ENCODE data around the gene MS4A4E. TPM values are rescaled to one million over a fixed set of nuclear protein-coding genes. Genes with fewer than 3 reads are reported as not detected.

Gene MS4A4E
- 10 to 100 TPM in 1 of 4 donors, 1 to 10 TPM in 3; 4.1 to 20.9 (median 6.1) TPM for total RNA-seq

DNA sequence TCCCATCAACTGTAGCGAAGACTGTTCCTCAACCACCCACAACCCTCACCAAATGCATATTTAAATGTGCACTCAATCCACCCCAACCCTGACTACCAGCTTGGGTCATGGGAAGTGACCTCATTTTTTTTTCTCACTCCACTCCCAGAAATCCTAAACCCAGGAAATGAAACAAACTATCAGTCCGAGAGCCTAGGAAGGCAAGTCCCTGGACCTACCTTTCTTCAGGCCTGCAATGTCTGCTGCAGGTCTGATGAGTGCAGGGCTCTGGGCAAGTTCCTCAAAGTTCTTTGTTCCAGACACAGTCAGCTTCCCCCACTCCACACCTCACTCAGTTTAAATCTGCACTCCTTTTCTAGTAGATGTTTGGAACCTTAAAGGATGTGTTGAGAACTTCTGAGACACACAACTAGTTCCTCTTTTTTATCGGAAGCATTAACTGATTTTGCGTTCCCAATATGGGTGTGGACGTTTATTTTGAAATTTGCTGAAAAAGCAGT, at the start of gene MS4A4E:
TSS of gene MS4A4E (minus strand) at position 398 of the 500 bp plus-strand sequence. CDS start 13,082 bp downstream, outside the sequence.
- TF ChIP-seq CTCF (IDR thresholded peaks at IDR 0.05; ENCODE audit: low read depth), result no peak

GRCh38 chr11:60292145-60292544, 49.2 kb upstream of the MS4A4E start:
- no peak for TF ChIP-seq CTCF (IDR thresholded peaks at IDR 0.05; ENCODE audit: low read depth)

GRCh38 chr11:60288531-60288930, 45.6 kb upstream of the MS4A4E start:
- no peak for TF ChIP-seq CTCF (IDR thresholded peaks at IDR 0.05; ENCODE audit: low read depth)

DNA sequence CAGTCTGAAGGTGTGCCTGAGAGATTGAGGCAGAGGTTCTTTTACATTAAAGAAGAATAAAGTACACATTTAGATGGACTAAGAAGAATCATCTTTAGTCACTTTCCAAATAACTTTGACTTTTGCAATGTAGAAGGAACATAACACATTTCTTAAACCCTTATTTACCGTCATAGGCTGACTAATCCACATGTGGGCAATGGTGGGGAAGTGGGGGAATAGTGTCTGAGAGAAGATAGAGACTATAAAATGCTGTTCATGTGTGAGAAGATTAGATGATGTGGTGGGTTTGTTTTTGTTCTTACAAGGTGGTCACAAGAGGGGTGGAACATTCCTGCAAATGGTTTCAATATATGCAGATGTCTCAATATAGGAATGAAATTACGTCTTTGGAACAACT, 39.3 kb upstream of the MS4A4E start:
- no peak for TF ChIP-seq CTCF (IDR thresholded peaks at IDR 0.05; ENCODE audit: low read depth)

DNA sequence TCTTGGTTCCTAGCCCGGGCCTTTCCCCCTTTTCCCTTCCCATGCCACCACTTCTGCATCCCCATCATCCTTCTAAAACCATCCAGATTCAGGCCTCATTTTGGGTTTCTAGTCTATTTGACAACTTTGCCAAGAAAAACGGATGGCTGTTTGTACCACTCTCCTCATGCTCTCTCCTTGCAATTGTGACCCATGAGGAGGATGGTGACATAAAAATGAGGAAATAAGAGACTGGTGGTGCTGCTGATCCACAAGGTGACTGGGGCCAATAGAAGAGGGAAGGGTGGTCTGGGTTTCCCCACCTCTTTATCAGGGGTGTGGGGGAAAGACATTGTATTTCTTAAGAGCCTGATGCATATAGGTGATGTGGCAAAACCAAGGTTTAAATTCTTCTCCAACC, 38.5 kb upstream of the MS4A4E start:
- TF ChIP-seq CTCF (IDR thresholded peaks at IDR 0.05; ENCODE audit: low read depth), result no peak

DNA sequence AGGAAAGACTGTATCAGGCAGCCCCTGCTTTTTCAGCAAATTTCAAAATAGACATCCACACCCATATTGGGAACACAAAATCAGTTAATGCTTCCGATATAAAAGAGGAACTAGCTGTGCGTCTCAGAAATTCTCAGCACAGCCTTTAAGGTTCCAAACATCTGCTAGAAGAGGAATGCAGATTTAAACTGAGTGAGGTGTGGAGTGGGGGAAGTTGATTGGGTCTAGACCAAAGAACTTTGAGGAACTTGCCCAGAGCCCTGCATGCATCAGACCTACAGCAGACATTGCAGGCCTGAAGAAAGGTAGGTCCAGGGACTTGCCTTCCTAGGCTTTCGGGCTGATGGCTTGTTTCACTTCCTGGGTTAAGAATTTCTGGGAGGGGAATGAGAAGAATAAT, 37.5 kb upstream of the MS4A4E start, which contains the start of gene MS4A4A:
TSS of gene MS4A4A (plus strand) at position 255 of the 400 bp plus-strand sequence. CDS start at position 265, 10 bp downstream.
- TF ChIP-seq CTCF (IDR thresholded peaks at IDR 0.05; ENCODE audit: low read depth), result no peak

GRCh38 chr11:60274416-60274815, 31.5 kb upstream of the MS4A4E start:
- TF ChIP-seq CTCF (IDR thresholded peaks at IDR 0.05; ENCODE audit: low read depth), result no peak

All from subcutaneous adipose tissue (tissue), 4 donors.